Heart left ventricle (tissue), 13 donors: ENCODE measurements around the gene MAP3K10.

Experiments
- POLR2A ChIP-seq, 2 donors: fragments of 450-650 bp; IDR thresholded peaks; one replicate each; pipeline ENCODE4 v1.6.1; 2017; ENCODE audit warnings: antibody characterized with exemption in 2 of 2, mild to moderate bottlenecking in 2 of 2, moderate library complexity in 2 of 2
- TF ChIP-seq, protein P1 (sequence below), 12 donors: fragments of 200-600 bp; sonication (generic) in 4 of 12; IDR thresholded peaks; one replicate each; pipeline versions ENCODE4 v1.5.0 to v1.8.0; 2018 to 2022; ENCODE audit warnings: antibody characterized with exemption in 12 of 12, mild to moderate bottlenecking in 5 of 12
- donor health status: ischemic (EF 13 %, LVEDD 7.1; RV severe dilation, severe dysfunction).
- donor health status: DM: no; HTN: yes; CAD: no.
- donor health status: DM: no; HTN: no; CAD: no.
- donor health status: ischemic (EF 25% LVEDD 6.9; RV normal size, moderate dysfunction).
- donor health status: ischemic (EF 25% LVEDD 5.7; RV mildly dilated, moderate dysfunction).
- donor health status: ischemic (EF 35%, LVEDD 5.7; RV mildly dilated, moderate dysfunction).
- donor health status: nonischemic (EF 11% LVEDD 7.7; RV severe dilation, severe dysfunction).
- donor health status: DM: yes; HTN: yes; CAD: no.
- donor health status: PGD.
- donor health status: ischemic (EF 29% LVEDD 5.4; RV normal size, mild dysfunction).
- donor health status: nonischemic (EF 23%, LVEDD 6.1; RV moderate dilation, normal function).

DNA sequence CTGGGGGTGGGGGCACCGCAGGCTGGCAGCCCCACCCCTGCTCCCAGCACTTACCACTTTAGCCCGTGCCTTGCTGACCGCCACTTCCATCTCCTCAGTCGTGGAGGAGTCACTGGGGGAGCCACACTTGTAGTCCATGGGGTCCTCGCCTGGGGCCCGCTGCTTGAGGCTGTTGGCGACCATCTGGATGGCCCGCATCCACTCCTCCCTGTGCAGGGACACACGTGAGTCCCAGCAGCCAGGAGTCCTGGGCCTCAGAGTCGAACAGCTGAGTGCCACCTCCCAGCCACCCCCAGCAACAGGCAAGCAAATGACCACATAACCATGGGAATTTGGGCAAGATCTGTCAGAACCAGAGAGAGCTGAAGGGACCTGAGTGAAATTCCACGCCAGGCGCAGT lies 51.3 kb downstream of the MAP3K10 start:
- no peak for TF ChIP-seq POLR2A (IDR thresholded peaks at IDR 0.05)
- TF ChIP-seq, protein P1, sequence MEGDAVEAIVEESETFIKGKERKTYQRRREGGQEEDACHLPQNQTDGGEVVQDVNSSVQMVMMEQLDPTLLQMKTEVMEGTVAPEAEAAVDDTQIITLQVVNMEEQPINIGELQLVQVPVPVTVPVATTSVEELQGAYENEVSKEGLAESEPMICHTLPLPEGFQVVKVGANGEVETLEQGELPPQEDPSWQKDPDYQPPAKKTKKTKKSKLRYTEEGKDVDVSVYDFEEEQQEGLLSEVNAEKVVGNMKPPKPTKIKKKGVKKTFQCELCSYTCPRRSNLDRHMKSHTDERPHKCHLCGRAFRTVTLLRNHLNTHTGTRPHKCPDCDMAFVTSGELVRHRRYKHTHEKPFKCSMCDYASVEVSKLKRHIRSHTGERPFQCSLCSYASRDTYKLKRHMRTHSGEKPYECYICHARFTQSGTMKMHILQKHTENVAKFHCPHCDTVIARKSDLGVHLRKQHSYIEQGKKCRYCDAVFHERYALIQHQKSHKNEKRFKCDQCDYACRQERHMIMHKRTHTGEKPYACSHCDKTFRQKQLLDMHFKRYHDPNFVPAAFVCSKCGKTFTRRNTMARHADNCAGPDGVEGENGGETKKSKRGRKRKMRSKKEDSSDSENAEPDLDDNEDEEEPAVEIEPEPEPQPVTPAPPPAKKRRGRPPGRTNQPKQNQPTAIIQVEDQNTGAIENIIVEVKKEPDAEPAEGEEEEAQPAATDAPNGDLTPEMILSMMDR (IDR thresholded peaks at IDR 0.05): no peak
